Esophagus muscularis mucosa (tissue), 4 donors: Measurements from ENCODE around the gene NQO1.

Experiments used
- EP300 ChIP-seq: sonication (generic); formaldehyde crosslinking; IDR thresholded peaks from one replicate; pipeline ENCODE4 v1.6.1; 2017; ENCODE audit warnings: antibody characterized with exemption
- POLR2A ChIP-seq: fragments of 450-650 bp; IDR thresholded peaks from one replicate; pipeline ENCODE4 v1.6.1; 2017; ENCODE audit warnings: antibody characterized with exemption, moderate library complexity, mild to moderate bottlenecking, low read depth
- POLR2AphosphoS5 ChIP-seq, 2 donors: sonication (generic); formaldehyde crosslinking; IDR thresholded peaks; one replicate each; pipeline ENCODE4 v1.6.1; 2017; ENCODE audit warnings: antibody characterized with exemption in 2 of 2
- TF ChIP-seq, protein P1 (sequence below), 3 experiments: fragments of 200-600 bp in 2 of 3; fragments of 450-650 bp in 1 of 3; sonication (generic) in 2 of 3; IDR thresholded peaks; one replicate each; pipeline ENCODE4 v1.5.1; 2017 to 2019; ENCODE audit warnings: antibody characterized with exemption in 3 of 3, mild to moderate bottlenecking in 2 of 3, moderate library complexity in 1 of 3

DNA sequence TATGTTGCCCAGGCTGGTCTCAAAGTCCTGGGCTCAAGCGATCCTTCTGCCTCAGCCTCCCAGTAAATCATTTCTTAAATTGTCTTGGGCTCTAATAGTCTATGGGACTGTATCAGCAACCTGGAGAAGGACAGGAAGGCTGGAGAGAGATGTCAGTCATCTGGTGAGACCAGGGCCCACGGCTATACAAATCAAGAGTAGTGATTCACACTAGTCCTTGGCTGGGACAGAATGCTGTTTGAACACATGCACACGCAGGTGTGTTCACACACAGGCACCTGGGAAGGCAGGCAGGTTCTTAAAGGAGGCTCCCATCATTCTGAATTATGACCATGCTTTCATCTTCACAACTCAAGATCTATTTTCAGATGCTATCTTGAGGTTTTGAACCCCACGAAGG, 14.1 kb downstream of the NQO1 start:
- TF ChIP-seq, protein P1, sequence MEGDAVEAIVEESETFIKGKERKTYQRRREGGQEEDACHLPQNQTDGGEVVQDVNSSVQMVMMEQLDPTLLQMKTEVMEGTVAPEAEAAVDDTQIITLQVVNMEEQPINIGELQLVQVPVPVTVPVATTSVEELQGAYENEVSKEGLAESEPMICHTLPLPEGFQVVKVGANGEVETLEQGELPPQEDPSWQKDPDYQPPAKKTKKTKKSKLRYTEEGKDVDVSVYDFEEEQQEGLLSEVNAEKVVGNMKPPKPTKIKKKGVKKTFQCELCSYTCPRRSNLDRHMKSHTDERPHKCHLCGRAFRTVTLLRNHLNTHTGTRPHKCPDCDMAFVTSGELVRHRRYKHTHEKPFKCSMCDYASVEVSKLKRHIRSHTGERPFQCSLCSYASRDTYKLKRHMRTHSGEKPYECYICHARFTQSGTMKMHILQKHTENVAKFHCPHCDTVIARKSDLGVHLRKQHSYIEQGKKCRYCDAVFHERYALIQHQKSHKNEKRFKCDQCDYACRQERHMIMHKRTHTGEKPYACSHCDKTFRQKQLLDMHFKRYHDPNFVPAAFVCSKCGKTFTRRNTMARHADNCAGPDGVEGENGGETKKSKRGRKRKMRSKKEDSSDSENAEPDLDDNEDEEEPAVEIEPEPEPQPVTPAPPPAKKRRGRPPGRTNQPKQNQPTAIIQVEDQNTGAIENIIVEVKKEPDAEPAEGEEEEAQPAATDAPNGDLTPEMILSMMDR (IDR thresholded peaks at IDR 0.05), result no peak
- TF ChIP-seq POLR2A (no peak), POLR2AphosphoS5 (IDR thresholded peaks at IDR 0.05) (no peak), EP300 (no peak)
